ENCODE measurements around the gene AP1B1. TPM values are rescaled to one million over a fixed set of nuclear protein-coding genes. Genes with fewer than 3 reads are reported as not detected.

Gene AP1B1
- total and polyA plus RNA-seq, 2 of the 4 experiments (the other 2 are of a cell fraction) = 55.7 to 70.8 TPM

- no peak overlapping the region for H3K4me2 ChIP-seq (ENCODE audit: low read depth, low read length)
- H3K9me3 ChIP-seq (ENCODE audit: control insufficient read depth, insufficient read depth, low read length) = no peaks in the 10 kb centered on the region
- H3K56ac ChIP-seq (ENCODE audit: extremely low read depth, insufficient read depth, low read length) = no peak overlapping the region
- no peaks in the 10 kb centered on the region for H3K79me1 ChIP-seq (ENCODE audit: low read depth in 1 of 2, low read length in 2 of 2)
- no peak overlapping the region for H4K91ac ChIP-seq (ENCODE audit: insufficient read depth, low read depth, low read length)
- H3K4me3 ChIP-seq (ENCODE audit: insufficient read depth, low read depth, low read length) = no peak overlapping the region
- TF ChIP-seq CTCF (conservative IDR thresholded peaks at IDR 0.05; ENCODE audit: low read depth, low read length) (no peak), RAD21 (IDR thresholded peaks at IDR 0.05; ENCODE audit: low read length) (no peak), SMC3 (IDR thresholded peaks at IDR 0.05; ENCODE audit: low read depth, low read length) (no peak), RFX5 (IDR thresholded peaks at IDR 0.05; ENCODE audit: low read depth, low read length) (no peak), ELK1 (IDR thresholded peaks at IDR 0.05; ENCODE audit: borderline replicate concordance, low read depth, low read length) (no peak), USF2 (IDR thresholded peaks at IDR 0.05; ENCODE audit: low read depth, low read length) (no peak), NFE2L2 (IDR thresholded peaks at IDR 0.05; ENCODE audit: low read depth, low read length) (no peak), POLR2A (IDR thresholded peaks at IDR 0.05; ENCODE audit: low read depth, low read length) (no peak), MAZ (IDR thresholded peaks at IDR 0.05; ENCODE audit: borderline replicate concordance, low read depth, low read length) (no peak), CEBPB (IDR thresholded peaks at IDR 0.05; ENCODE audit: low read depth, low read length) (no peak), MAFK (IDR thresholded peaks at IDR 0.05; ENCODE audit: low read depth, low read length) (no peak), FOS (IDR thresholded peaks at IDR 0.05; ENCODE audit: low read depth, low read length) (no peak), MXI1 (IDR thresholded peaks at IDR 0.05; ENCODE audit: borderline replicate concordance, low read depth, low read length) (no peak), CHD1 (IDR thresholded peaks at IDR 0.05; ENCODE audit: low read depth, low read length) (no peak), BHLHE40 (IDR thresholded peaks at IDR 0.05; ENCODE audit: low read depth, low read length) (no peak), RCOR1 (IDR thresholded peaks at IDR 0.05; ENCODE audit: insufficient replicate concordance, low read length) (no peak)
- no peak overlapping the region for H4K8ac ChIP-seq (ENCODE audit: low read depth in 2 of 2, low read length in 2 of 2)
- no CpG with 5 or more reads among the region's 7 CpGs for WGBS, 2 experiments (ENCODE audit: extremely low coverage in 2 of 2, insufficient read length in 1 of 2)
- no TSS peak for BruUV-seq (replicated peaks)
- DNase-seq (no peak), ATAC-seq (ENCODE audit: low read depth) (no peak)
- no peaks in the 10 kb centered on the region for H3K36me3 ChIP-seq (ENCODE audit: control insufficient read depth, insufficient read depth, low read length)
- H2BK5ac ChIP-seq (ENCODE audit: low read depth, low read length, poor library complexity, severe bottlenecking) = no peak overlapping the region
- H2BK15ac ChIP-seq (ENCODE audit: low read depth, low read length) = no peak overlapping the region
- in situ Hi-C loops (cut with MboI; ENCODE audit: low sequenced_read_pairs) = no loop called here
- no peak overlapping the region for H2BK20ac ChIP-seq (ENCODE audit: low read depth, low read length)
- H3K9ac ChIP-seq (ENCODE audit: low read depth, low read length) = no peak overlapping the region
- no peak overlapping the region for H3K4ac ChIP-seq (ENCODE audit: low read depth, low read length)
- peaks cover 34% of the 10 kb centered on the region for H3K27me3 ChIP-seq (ENCODE audit: control insufficient read depth, insufficient read depth, low read length)
- H3K4me1 ChIP-seq (ENCODE audit: control insufficient read depth, insufficient read depth, low read length) = no peaks in the 10 kb centered on the region
- intact Hi-C loops (cut with micrococcal nuclease) = no loop called here
- no peak overlapping the region for H3K14ac ChIP-seq (replicated peaks; ENCODE audit: low read depth, low read length)
- ChIA-PET POLR2A (ENCODE audit: unreplicated experiment) (no interaction called here), CTCF (no interaction called here)
- no peak overlapping the region for H2AK9ac ChIP-seq (replicated peaks; ENCODE audit: low read depth, low read length, poor library complexity)
- no peak overlapping the region for H4K5ac ChIP-seq (ENCODE audit: low read depth, low read length)
- no peak overlapping the region for H3K27ac ChIP-seq (ENCODE audit: insufficient read depth, low read length)
- H2AFZ ChIP-seq (replicated peaks; ENCODE audit: low read length, poor library complexity) = no peak overlapping the region
- H3K18ac ChIP-seq (ENCODE audit: low read depth, low read length) = no peak overlapping the region
- dilution Hi-C loops (cut with HindIII; ENCODE audit: low sequenced_read_pairs, unreplicated experiment) = no loop called here
- H3K9me1 ChIP-seq (ENCODE audit: insufficient read depth, low read length) = no peaks in the 10 kb centered on the region
- no peaks in the 10 kb centered on the region for H4K20me1 ChIP-seq (ENCODE audit: insufficient read depth, low read length)
- H3K23ac ChIP-seq (ENCODE audit: low read depth, low read length) = no peak overlapping the region
- H2AK5ac ChIP-seq (ENCODE audit: low read depth, low read length) = no peak overlapping the region
- no peak overlapping the region for H2BK120ac ChIP-seq (ENCODE audit: low read depth, low read length)
Measured at GRCh38 chr22:29426476-29426875, 38.1 kb upstream of the AP1B1 start.

All from IMR-90 (cell line).